GM12878 (cell line): Measurements from ENCODE around the gene S100A12. TPM values are rescaled to one million over a fixed set of nuclear protein-coding genes. Genes with fewer than 3 reads are reported as not detected.

Source experiments
- ATAC-seq: fragments of 200-7000 bp; cut with Tn5 transposase; 3 replicates; pipeline ENCODE4 v1.9.1; 2020; ENCODE audit warnings: mild to moderate bottlenecking, moderate library complexity
- BruUV-seq: library from RNA; stranded (reverse); fragments of 400-500 nt; replicated peaks from 2 replicates; lab custom pipeline; 2021; lab: Mats Ljungman, UMichigan
- CTCF ChIA-PET: fragments of 300-600 bp; sonication (Branson Sonifier 250); formaldehyde crosslinking; extraction: SDS; loops from one replicate; lab custom pipeline; 2021; ENCODE audit warnings: inconsistent platforms; lab: Yijun Ruan, JAX
- POLR2A ChIA-PET: fragments of 350-600 bp; formaldehyde crosslinking; extraction: SDS; loops from one replicate; lab custom pipeline; 2021; ENCODE audit warnings: inconsistent platforms; lab: Charles Lee
- RAD21 ChIA-PET: fragments of 300-600 bp; sonication (Branson Sonifier 250); formaldehyde crosslinking; loops from one replicate; lab custom pipeline; 2023; ENCODE audit warnings: antibody characterized with exemption; ENCODE audit not compliant: unreplicated experiment; lab: Charles Lee
- SMC1A ChIA-PET: fragments of 300-600 bp; sonication (Branson Sonifier 250); formaldehyde crosslinking; loops from one replicate; lab custom pipeline; 2023; ENCODE audit not compliant: unreplicated experiment, uncharacterized antibody; lab: Charles Lee
- DNase-seq: peaks from one replicate; pipeline ENCODE4 v3.0.0-alpha.2; 2011; ENCODE audit warnings: low read depth, low spot score
- FAIRE-seq: peaks from 3 replicates; lab custom pipeline; 2011; peaks lifted over from hg19 to GRCh38; lab: Jason Lieb, UNC
- H2AFZ ChIP-seq: 2 replicates; pipeline ENCODE4 v1.6.0; 2011; ENCODE audit warnings: low read depth, low read length, control low read depth; ENCODE audit not compliant: control insufficient read depth
- H3K27ac ChIP-seq: 2 replicates; pipeline ENCODE4 v1.5.1; 2011; ENCODE audit warnings: control low read depth; ENCODE audit not compliant: control insufficient read depth, insufficient read depth
- H3K27me3 ChIP-seq, 2 experiments: replicated peaks in 1 of 2; 2 replicates each; pipeline versions ENCODE4 v1.6.0 to v1.6.1; 2011; ENCODE audit warnings: low read length in 1 of 2; ENCODE audit not compliant: control insufficient read depth in 2 of 2, insufficient read depth in 2 of 2
- H3K36me3 ChIP-seq, 2 experiments: 2 replicates each; pipeline ENCODE4 v1.5.1; 2011; ENCODE audit warnings: low read length in 1 of 2; ENCODE audit not compliant: control insufficient read depth in 2 of 2, insufficient read depth in 2 of 2
- H3K4me1 ChIP-seq: 2 replicates; pipeline ENCODE4 v1.6.1; 2011; ENCODE audit warnings: mild to moderate bottlenecking, low read length, moderate library complexity, mixed read lengths; ENCODE audit not compliant: control insufficient read depth, insufficient read depth
- H3K4me2 ChIP-seq: 2 replicates; pipeline ENCODE4 v1.6.0; 2011; ENCODE audit warnings: control low read depth; ENCODE audit not compliant: control insufficient read depth, insufficient read depth
- H3K4me3 ChIP-seq: fragments of 200-600 bp; sonication (generic); 2 replicates; pipeline ENCODE4 v1.5.1; 2016
- H3K79me2 ChIP-seq: 2 replicates; pipeline ENCODE4 v1.6.0; 2011; ENCODE audit warnings: low read length; ENCODE audit not compliant: control insufficient read depth, insufficient read depth
- H3K9ac ChIP-seq: 2 replicates; pipeline ENCODE4 v1.8.0; 2011; ENCODE audit warnings: low read length, control low read depth, mixed read lengths; ENCODE audit not compliant: control insufficient read depth, insufficient read depth
- H3K9me3 ChIP-seq: replicated peaks from 3 replicates; pipeline ENCODE4 v1.5.1; 2011; ENCODE audit warnings: mild to moderate bottlenecking, low read length; ENCODE audit not compliant: control insufficient read depth, insufficient read depth
- H4K20me1 ChIP-seq: 2 replicates; pipeline ENCODE4 v1.6.0; 2011; ENCODE audit not compliant: control insufficient read depth, insufficient read depth
- CREB1 ChIP-seq: IDR thresholded peaks from 2 replicates; pipeline ENCODE4 v1.6.1; 2012; ENCODE audit warnings: low read depth, mild to moderate bottlenecking, inconsistent platforms
- KLF5 ChIP-seq: fragments of 450-650 bp; IDR thresholded peaks from 2 replicates; pipeline ENCODE4 v1.6.1; 2014; ENCODE audit warnings: mild to moderate bottlenecking; ENCODE audit not compliant: partially characterized antibody
- POLR2AphosphoS5 ChIP-seq: IDR thresholded peaks from 2 replicates; pipeline ENCODE4 v1.6.1; 2011; ENCODE audit warnings: mild to moderate bottlenecking, low read length, inconsistent platforms
- SMC3 ChIP-seq: IDR thresholded peaks from 2 replicates; pipeline ENCODE4 v1.6.1; 2011; ENCODE audit warnings: low read length, improper control_type of control experiment, borderline replicate concordance
- SUPT20H ChIP-seq: IDR thresholded peaks from 2 replicates; pipeline ENCODE4 v1.6.1; 2011; ENCODE audit warnings: low read depth, mild to moderate bottlenecking, low read length, moderate library complexity, borderline replicate concordance; ENCODE audit not compliant: control insufficient read depth
- TAF1 ChIP-seq: IDR thresholded peaks from 2 replicates; pipeline ENCODE4 v1.6.1; 2011; ENCODE audit warnings: mild to moderate bottlenecking, low read depth, low read length, borderline replicate concordance
- TARDBP ChIP-seq: IDR thresholded peaks from 2 replicates; pipeline ENCODE4 v1.6.1; 2016; ENCODE audit warnings: borderline replicate concordance
- YY1 ChIP-seq: IDR thresholded peaks from 2 replicates; pipeline ENCODE4 v1.6.1; 2011; ENCODE audit warnings: low read depth, mild to moderate bottlenecking, low read length
- WGBS: methylation state at CpG from one replicate; pipeline ENCODE4 v1.1.6; 2016; ENCODE audit warnings: low lambda C conversion rate; ENCODE audit not compliant: insufficient replicate concordance, insufficient coverage; ENCODE audit errors: missing lambda C conversion rate; 5-methylcytosine and 5-hydroxymethylcytosine counted together
- in situ Hi-C: fragments of 300-500 bp; cut with MboI; formaldehyde crosslinking; loops from 9 replicates; pipeline ENCODE4 v1.14.3; 2018; ENCODE audit warnings: mixed read lengths
- intact Hi-C: fragments of 100-400 bp; cut with micrococcal nuclease; formaldehyde crosslinking; loops from one replicate; pipeline ENCODE4 v1.14.2; 2022; ENCODE audit not compliant: unreplicated experiment
- polyA plus RNA-seq, 11 experiments: library from polyadenylated mRNA; depleted of rRNA in 4 of 11; unstranded in 6 of 11; stranded (reverse) in 5 of 11; fragments of >200 nt; fragmentation: Nextera tagmentation in 4 of 11; fragmentation: Illumina TruSeq in 1 of 11; extraction: Ambion mirVana in 4 of 11; extraction: Trizol in 1 of 11; gene quantifications; 1 replicate in 1 of 11; 2 replicates in 10 of 11; pipeline versions ENCODE4 v1.2.1 to v1.2.3, GENCODE V29; 2011 to 2016; ENCODE audit warnings: inconsistent platforms in 2 of 11, missing spikeins in 2 of 11, low read depth in 1 of 11
- total RNA-seq, 4 experiments: library from RNA; depleted of rRNA in 3 of 4; stranded (reverse); fragments of >200 nt in 3 of 4; fragmentation: Illumina TruSeq in 1 of 4; extraction: Trizol in 1 of 4; gene quantifications; 2 replicates each; pipeline versions ENCODE4 v1.2.1 to v1.2.3, GENCODE V29; 2013 to 2021
- TF ChIP-seq, protein P1 (sequence below): fragments of 450-650 bp; IDR thresholded peaks from 2 replicates; pipeline ENCODE4 v1.6.1; 2017; ENCODE audit warnings: mild to moderate bottlenecking
- TF ChIP-seq, protein P2 (sequence below): IDR thresholded peaks from 2 replicates; pipeline ENCODE4 v1.6.1; 2012; ENCODE audit warnings: low read depth, low read length, improper control_type of control experiment
- TF ChIP-seq, protein P3 (sequence below): IDR thresholded peaks from 2 replicates; pipeline ENCODE4 v1.6.1; 2012; ENCODE audit warnings: low read length, inconsistent platforms
- TF ChIP-seq, protein P4 (sequence below): fragments of 450-650 bp; IDR thresholded peaks from 2 replicates; pipeline ENCODE4 v1.6.1; 2017; ENCODE audit warnings: mild to moderate bottlenecking, low read depth, inconsistent platforms; ENCODE audit not compliant: poor library complexity, severe bottlenecking

Gene S100A12
- total and polyA plus RNA-seq, 10 of the 15 experiments (the other 5 are each of a cell fraction or from before 2014, with no cell fraction given) = not detected

DNA sequence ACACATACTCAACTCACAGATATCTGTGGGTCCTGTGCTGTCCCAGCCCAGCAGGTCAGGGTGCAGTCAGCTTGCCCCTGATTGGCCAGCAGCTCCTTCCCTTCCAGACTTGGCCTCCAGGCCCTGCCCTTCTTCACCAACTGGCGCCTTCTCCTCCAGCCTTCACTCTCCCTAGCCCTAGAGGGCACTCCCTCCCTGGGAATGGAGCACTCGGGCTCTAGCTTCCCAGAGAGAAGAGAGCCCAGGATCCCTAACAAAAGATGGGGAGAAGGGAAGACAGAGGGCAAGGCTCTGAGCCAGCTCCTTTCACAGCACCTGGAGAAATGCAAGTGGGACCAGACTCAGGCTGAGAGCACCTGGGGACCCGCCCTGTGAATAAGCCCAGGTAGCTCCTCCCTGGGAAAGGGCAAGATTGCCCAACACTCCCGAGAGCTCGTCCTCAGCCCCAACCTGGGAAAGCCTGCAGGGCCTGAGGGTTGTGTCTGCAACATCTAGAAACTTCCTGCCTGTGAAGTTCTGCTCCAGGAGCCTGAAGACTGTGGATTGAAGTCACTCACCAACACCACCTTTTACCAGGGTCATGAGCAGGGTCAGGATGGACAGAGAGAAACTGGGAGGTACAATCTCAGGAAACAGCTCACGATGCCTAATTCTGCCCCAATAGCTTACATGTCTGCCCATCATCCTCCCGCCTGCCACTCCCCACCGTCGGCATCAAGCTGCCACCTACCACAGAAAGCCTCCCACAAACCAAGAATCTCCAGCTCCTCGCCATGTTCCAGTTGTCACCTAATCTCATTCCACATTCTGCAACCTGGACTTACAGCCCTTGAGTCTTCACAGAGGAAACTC lies 26.7 kb downstream of the S100A12 start, which contains the start of gene PGLYRP4:
TSS of gene PGLYRP4 (minus strand) at position 331 of the 852 bp plus-strand sequence. CDS start 909 bp downstream, outside the sequence.
- H3K79me2 ChIP-seq = no peaks in the 10 kb centered on the region
- POLR2A ChIA-PET = no interaction called here
- H3K4me1 ChIP-seq = peaks cover 28% of the 10 kb centered on the region
- in situ Hi-C loops (no loop called here), intact Hi-C loops (no loop called here)
- FAIRE-seq (no peak), DNase-seq (no peak), ATAC-seq (no peak)
- H2AFZ ChIP-seq = no peak within 1 kb of the TSS
- no peaks in the 10 kb centered on the region for H3K27me3 ChIP-seq
- no peaks in the 10 kb centered on the region for H4K20me1 ChIP-seq
- no peak within 1 kb of the TSS for H3K4me3 ChIP-seq
- SMC1A ChIA-PET = interaction anchor here (1.2 to 1.3 kb wide), 2 partner anchors 62 to 146 kb away, joined by 3 to 4 read pairs; no protein-coding TSS in a partner anchor
- 30% methylated on average over 10 of the region's 10 CpGs for WGBS
- no peak within 1 kb of the TSS for H3K27ac ChIP-seq
- CTCF ChIA-PET = interaction anchor here (0.7 to 8.6 kb wide), 10 partner anchors 8 to 327 kb away, joined by 3 to 326 read pairs (median 4); partner anchors contain the start of gene S100A13
- H3K9me3 ChIP-seq = no peaks in the 10 kb centered on the region
- RAD21 ChIA-PET = interaction anchor here (1.2 to 8.4 kb wide), 3 partner anchors 36 to 146 kb away, joined by 3 to 94 read pairs (median 7); partner anchors contain the start of gene PGLYRP3
- no peak within 1 kb of the TSS for H3K9ac ChIP-seq
- H3K4me2 ChIP-seq = no peak within 1 kb of the TSS
- no TSS peak for BruUV-seq
- no peaks in the 10 kb centered on the region for H3K36me3 ChIP-seq
- TF ChIP-seq SUPT20H (no peak), TAF1 (no peak), CREB1 (no peak), TARDBP (no peak), KLF5 (no peak), POLR2AphosphoS5 (no peak), YY1 (no peak), SMC3 (no peak)
- TF ChIP-seq, protein P1, sequence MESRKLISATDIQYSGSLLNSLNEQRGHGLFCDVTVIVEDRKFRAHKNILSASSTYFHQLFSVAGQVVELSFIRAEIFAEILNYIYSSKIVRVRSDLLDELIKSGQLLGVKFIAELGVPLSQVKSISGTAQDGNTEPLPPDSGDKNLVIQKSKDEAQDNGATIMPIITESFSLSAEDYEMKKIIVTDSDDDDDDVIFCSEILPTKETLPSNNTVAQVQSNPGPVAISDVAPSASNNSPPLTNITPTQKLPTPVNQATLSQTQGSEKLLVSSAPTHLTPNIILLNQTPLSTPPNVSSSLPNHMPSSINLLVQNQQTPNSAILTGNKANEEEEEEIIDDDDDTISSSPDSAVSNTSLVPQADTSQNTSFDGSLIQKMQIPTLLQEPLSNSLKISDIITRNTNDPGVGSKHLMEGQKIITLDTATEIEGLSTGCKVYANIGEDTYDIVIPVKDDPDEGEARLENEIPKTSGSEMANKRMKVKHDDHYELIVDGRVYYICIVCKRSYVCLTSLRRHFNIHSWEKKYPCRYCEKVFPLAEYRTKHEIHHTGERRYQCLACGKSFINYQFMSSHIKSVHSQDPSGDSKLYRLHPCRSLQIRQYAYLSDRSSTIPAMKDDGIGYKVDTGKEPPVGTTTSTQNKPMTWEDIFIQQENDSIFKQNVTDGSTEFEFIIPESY = no peak
- TF ChIP-seq, protein P2, sequence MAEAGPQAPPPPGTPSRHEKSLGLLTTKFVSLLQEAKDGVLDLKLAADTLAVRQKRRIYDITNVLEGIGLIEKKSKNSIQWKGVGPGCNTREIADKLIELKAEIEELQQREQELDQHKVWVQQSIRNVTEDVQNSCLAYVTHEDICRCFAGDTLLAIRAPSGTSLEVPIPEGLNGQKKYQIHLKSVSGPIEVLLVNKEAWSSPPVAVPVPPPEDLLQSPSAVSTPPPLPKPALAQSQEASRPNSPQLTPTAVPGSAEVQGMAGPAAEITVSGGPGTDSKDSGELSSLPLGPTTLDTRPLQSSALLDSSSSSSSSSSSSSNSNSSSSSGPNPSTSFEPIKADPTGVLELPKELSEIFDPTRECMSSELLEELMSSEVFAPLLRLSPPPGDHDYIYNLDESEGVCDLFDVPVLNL = no peak
- TF ChIP-seq, protein P3, sequence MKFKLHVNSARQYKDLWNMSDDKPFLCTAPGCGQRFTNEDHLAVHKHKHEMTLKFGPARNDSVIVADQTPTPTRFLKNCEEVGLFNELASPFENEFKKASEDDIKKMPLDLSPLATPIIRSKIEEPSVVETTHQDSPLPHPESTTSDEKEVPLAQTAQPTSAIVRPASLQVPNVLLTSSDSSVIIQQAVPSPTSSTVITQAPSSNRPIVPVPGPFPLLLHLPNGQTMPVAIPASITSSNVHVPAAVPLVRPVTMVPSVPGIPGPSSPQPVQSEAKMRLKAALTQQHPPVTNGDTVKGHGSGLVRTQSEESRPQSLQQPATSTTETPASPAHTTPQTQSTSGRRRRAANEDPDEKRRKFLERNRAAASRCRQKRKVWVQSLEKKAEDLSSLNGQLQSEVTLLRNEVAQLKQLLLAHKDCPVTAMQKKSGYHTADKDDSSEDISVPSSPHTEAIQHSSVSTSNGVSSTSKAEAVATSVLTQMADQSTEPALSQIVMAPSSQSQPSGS = no peak
- TF ChIP-seq, protein P4, sequence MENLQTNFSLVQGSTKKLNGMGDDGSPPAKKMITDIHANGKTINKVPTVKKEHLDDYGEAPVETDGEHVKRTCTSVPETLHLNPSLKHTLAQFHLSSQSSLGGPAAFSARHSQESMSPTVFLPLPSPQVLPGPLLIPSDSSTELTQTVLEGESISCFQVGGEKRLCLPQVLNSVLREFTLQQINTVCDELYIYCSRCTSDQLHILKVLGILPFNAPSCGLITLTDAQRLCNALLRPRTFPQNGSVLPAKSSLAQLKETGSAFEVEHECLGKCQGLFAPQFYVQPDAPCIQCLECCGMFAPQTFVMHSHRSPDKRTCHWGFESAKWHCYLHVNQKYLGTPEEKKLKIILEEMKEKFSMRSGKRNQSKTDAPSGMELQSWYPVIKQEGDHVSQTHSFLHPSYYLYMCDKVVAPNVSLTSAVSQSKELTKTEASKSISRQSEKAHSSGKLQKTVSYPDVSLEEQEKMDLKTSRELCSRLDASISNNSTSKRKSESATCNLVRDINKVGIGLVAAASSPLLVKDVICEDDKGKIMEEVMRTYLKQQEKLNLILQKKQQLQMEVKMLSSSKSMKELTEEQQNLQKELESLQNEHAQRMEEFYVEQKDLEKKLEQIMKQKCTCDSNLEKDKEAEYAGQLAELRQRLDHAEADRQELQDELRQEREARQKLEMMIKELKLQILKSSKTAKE = no peak
